Cardiac muscle cell (in vitro differentiated cells and primary cell): ENCODE measurements around the gene GIGYF2. TPM values are rescaled to one million over a fixed set of nuclear protein-coding genes. Genes with fewer than 3 reads are reported as not detected.

Experiments used
- DNase-seq, 2 donors: peaks; one replicate each; pipeline versions ENCODE4 v3.0.0 to v3.0.0-alpha.2; 2010 to 2017; ENCODE audit warnings: low read depth in 1 of 2, low spot score in 1 of 2
- H3K27ac ChIP-seq: fragments of 200-600 bp; sonication (generic); 2 replicates; pipeline ENCODE4 v1.5.1; 2016
- H3K27me3 ChIP-seq: fragments of 200-600 bp; sonication (generic); 2 replicates; pipeline ENCODE4 v1.6.0; 2016; ENCODE audit warnings: control low read depth
- H3K36me3 ChIP-seq: fragments of 200-600 bp; sonication (generic); 2 replicates; pipeline ENCODE4 v1.5.1; 2016; ENCODE audit warnings: control low read depth
- H3K4me1 ChIP-seq: fragments of 200-600 bp; sonication (generic); 2 replicates; pipeline ENCODE4 v1.8.1; 2017; ENCODE audit warnings: low read depth, mild to moderate bottlenecking, mixed run types
- H3K4me3 ChIP-seq: fragments of 200-600 bp; sonication (generic); 2 replicates; pipeline ENCODE4 v1.5.1; 2016; ENCODE audit warnings: mild to moderate bottlenecking
- H3K9me3 ChIP-seq: fragments of 200-600 bp; sonication (generic); 2 replicates; pipeline ENCODE4 v1.5.1; 2017; ENCODE audit warnings: low read depth, mild to moderate bottlenecking, control low read depth
- CTCF ChIP-seq: IDR thresholded peaks from 2 replicates; pipeline ENCODE4 v1.5.1; 2012; ENCODE audit warnings: low read depth, mild to moderate bottlenecking, low read length
- polyA plus RNA-seq: library from polyadenylated mRNA; unstranded; fragments of >200 nt; fragmentation: Nextera tagmentation; extraction: Ambion mirVana; gene quantifications from 2 replicates; pipeline ENCODE4 v1.2.1, GENCODE V29; 2016
- total RNA-seq: library from RNA; depleted of rRNA; stranded (reverse); fragments of >200 nt; gene quantifications from 2 replicates; pipeline ENCODE4 v1.2.3, GENCODE V29; 2016

GIGYF2 gene
- total RNA-seq = 34.7 and 52.1 TPM in 2 replicates
- 36.9 and 37.2 TPM in 2 replicates for polyA plus RNA-seq

GRCh38 chr2:232697059-232697806, at the start of gene GIGYF2:
Gene GIGYF2 (plus strand): TSS chr2:232697331. CDS start chr2:232735198, 37,867 bp downstream.
- H3K4me1 ChIP-seq = peaks cover 20% of the 10 kb centered on the region
- H3K27ac ChIP-seq = peak within 1 kb of the TSS; percentile 99
- H3K4me3 ChIP-seq = peak within 1 kb of the TSS; percentile 82
- H3K27me3 ChIP-seq = no peaks in the 10 kb centered on the region
- H3K9me3 ChIP-seq = no peaks in the 10 kb centered on the region
- H3K36me3 ChIP-seq = no peaks in the 10 kb centered on the region
- TF ChIP-seq CTCF = no peak
- peak; percentile 97 for DNase-seq

- H3K4me3 ChIP-seq = no peak overlapping the region
- no peak for DNase-seq
- H3K27ac ChIP-seq = no peak overlapping the region
- no peak for TF ChIP-seq CTCF
- no peaks in the 10 kb centered on the region for H3K4me1 ChIP-seq
- H3K9me3 ChIP-seq = no peaks in the 10 kb centered on the region
- no peaks in the 10 kb centered on the region for H3K27me3 ChIP-seq
- H3K36me3 ChIP-seq = no peaks in the 10 kb centered on the region
Measured at GRCh38 chr2:232649033-232649432, 48.1 kb upstream of the GIGYF2 start.

GRCh38 chr2:232652505-232652851, 44.7 kb upstream of the GIGYF2 start:
- no peak for DNase-seq
- Histone ChIP-seq H3K27ac (no peak overlapping the region), H3K36me3 (no peaks in the 10 kb centered on the region), H3K4me3 (no peak overlapping the region), H3K4me1 (no peaks in the 10 kb centered on the region), H3K27me3 (no peaks in the 10 kb centered on the region), H3K9me3 (no peaks in the 10 kb centered on the region)
- no peak for TF ChIP-seq CTCF

- TF ChIP-seq CTCF = no peak
- H3K4me1 ChIP-seq = no peaks in the 10 kb centered on the region
- no peak for DNase-seq
Measured at GRCh38 chr2:232653441-232653840, 43.7 kb upstream of the GIGYF2 start.

GRCh38 chr2:232655392-232655791, 41.7 kb upstream of the GIGYF2 start:
- no peaks in the 10 kb centered on the region for H3K36me3 ChIP-seq
- DNase-seq = no peak
- no peaks in the 10 kb centered on the region for H3K27me3 ChIP-seq
- no peaks in the 10 kb centered on the region for H3K9me3 ChIP-seq
- no peaks in the 10 kb centered on the region for H3K4me1 ChIP-seq
- H3K4me3 ChIP-seq = no peak overlapping the region
- no peak overlapping the region for H3K27ac ChIP-seq
- TF ChIP-seq CTCF = no peak

More at GRCh38 chr2:232653441-232653840, 43.7 kb upstream of the GIGYF2 start:
- Histone ChIP-seq H3K36me3 (no peaks in the 10 kb centered on the region), H3K27me3 (no peaks in the 10 kb centered on the region), H3K9me3 (no peaks in the 10 kb centered on the region), H3K27ac (no peak overlapping the region), H3K4me3 (no peak overlapping the region)
